ENCODE measurements around the gene CFAP90.

The CFAP90 gene, protein sequence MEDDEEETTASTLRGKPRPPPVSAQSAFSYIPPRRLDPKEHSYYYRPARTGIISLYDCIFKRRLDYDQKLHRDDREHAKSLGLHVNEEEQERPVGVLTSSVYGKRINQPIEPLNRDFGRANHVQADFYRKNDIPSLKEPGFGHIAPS

DNA sequence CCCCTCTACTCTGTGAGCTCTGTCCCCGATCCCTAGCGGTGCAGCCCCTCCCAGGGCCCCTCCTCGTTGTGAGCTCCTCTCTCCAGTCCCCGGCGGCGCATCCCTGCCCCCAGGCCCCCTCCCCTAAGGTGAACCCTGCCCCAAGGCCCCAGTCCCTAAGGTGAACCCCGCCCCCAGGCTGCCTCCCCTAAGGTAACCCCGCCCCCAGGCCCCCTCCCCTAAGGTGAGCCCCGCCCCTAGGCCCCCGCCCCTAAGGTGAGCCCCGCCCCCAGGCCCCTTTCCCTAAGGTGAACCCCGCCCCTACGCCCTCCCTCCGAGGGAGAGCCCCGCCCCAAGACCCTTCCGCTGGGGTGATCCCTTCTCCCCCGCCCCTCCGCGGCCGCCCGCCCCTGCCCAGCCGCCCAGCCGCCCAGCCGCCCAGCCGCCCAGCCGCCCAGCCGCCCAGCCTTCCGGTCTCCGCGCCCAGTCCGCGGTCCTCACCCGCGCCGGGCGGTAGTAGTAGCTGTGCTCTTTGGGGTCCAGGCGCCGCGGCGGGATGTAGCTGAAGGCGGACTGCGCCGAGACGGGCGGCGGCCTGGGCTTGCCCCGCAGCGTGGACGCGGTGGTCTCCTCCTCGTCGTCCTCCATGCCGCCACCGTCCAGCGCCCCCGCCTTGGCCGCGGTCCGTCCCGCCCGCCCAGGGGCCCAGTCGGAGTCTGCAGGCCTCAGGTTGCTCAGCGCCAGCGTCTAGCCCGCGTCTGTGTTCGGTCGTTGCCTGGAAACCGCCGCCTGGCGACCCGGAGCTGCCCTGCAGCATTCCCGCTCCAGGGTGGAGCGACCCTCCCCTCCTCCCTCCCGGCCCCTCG is at the start of gene CFAP90:
TSS of gene CFAP90 (minus strand) at position 739 of the 845 bp plus-strand sequence. CDS start at position 627, 112 bp downstream.
- peak; percentile 25 for DNase-seq

DNA sequence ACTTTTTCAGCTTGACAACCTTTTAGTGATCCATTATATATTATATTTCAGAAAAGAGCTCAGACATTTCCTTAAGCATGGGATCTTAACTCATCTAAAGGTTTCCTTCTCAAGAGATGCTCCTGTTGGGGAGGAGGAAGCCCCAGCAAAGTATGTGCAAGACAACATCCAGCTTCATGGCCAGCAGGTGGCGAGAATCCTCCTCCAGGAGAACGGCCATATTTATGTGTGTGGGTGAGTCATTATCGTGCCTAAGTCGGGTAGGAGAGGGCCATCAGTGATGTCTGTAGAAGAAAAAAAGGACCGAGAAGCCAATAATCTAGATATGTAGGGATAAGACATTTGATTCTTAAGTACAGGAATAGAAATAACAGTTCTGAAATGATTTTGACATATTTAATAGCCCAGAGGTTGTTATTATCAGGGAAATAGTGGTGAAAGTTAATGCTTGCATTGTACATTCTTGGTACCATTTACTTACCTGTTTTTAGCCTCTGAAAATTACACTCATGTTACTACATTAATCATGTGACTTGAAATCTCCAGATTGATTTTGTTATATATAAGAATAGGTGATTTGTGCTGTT is 46.2 kb upstream of the CFAP90 start:
- DNase-seq, result peak; percentile 28

DNA sequence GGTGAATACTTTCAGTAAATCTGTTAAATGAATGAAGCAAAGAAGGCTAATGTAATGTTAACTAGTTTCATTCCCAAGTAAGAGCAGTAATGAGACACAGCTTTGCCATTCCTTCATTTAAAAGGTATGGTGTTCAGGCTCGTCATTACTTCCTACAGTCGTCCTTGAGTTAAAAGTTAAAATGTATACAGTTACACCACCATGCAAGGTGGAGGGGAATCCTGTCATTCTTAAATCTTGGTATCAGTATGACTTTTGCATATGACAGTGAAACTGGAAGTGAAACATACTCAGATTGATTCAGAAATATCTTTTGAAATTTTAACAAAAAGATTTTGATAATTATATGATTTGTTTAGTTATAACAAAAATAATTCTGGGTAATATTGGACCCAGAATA is 43.9 kb upstream of the CFAP90 start:
- no peak for DNase-seq

DNA sequence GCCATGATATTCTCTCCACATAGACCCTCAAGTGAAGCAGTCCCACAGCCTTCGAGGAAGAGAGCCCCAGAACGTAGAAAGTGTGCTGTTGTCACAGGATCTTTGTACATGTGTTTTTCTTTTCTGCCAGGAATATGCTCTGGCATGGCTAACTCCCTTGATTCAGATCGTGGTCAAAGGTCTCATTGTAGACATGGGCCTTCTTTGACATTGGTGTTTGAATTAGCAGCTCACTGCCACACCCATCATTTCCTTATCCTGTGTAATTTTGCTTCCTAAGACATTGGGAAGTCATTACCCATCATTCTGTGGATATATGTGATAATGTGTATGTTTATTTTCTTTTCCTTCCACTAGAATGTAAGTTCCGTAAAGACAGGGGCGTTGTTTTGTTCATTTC is 43.5 kb upstream of the CFAP90 start:
- DNase-seq, result no peak

DNA sequence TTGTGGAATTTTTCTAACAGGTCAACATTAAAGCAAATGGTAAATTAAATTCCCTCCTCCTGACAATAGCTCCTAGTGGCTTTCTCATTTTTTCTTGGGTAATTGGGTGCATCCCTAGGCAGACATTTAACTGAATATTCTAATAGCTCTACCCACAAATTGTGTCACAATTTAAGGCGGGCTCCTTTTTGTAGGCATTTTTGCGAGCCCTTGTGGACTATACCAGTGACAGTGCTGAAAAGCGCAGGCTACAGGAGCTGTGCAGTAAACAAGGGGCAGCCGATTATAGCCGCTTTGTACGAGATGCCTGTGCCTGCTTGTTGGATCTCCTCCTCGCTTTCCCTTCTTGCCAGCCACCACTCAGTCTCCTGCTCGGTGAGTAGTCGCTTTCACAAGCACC is 38.0 kb upstream of the CFAP90 start:
- no peak for DNase-seq

DNA sequence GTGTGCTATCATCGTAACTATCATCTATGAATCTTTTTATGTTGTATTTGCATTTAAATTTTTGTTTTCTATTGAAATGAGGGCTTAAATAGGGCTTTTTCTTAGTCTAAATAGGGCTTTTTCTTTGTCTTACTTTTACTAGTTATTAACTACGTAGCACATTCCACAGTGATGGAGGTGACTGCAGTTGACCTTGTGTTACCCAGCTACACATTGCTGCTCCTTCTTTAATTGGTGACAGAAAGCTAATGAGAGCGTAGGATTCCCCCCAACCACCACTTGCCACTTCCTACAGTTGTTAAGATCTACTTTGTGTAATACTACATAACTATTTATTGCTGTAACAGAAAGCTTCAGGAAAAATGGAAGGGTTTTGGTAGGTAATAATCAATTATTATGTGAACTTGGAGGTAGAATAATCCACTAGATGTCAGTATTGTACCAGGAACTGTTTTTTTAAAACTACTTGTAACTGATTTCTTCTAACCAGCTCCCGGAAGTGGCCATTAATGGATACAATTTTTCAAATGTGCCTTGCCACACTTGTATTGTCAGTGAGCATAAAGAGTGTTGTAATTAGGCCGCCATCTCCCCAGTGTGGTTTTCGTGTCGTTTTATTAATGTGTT is 36.0 kb upstream of the CFAP90 start:
- DNase-seq, result no peak

DNA sequence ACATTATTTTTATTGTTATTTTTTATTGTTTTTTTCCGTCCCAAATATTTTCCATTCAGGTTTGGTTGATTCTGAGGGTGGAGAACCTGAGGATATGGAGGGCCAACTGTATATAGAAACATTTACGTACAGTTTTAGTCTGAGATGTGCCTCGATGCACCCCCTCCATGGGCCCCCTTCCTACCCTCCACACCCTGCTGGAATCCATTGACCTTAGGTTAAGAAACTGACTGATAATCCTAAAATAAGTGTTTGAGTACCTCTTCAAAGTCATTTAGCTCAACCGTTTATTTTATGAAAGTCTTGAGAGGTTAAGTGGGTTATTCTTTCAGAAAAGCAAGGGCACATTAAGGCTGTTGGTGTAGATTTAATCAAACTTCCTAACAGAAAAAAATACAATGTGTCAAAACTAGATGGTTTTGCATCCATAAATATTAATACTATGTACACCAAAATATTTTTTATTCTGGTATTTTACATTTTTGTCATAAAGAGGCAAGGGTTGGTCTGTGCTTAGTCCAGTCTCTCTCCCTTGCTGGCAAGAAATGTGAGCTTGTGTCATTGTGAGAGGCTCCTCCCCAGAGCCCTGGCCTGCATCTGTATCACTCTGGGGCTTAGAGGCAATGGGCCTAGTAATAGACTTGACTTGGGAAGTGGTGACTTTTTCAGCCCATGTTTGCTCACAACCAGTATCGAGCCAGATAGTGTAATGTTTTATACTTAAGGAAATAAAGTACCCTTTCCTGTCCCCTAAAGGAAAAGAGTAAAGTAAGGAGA is 33.7 kb upstream of the CFAP90 start:
- no peak for DNase-seq

DNA sequence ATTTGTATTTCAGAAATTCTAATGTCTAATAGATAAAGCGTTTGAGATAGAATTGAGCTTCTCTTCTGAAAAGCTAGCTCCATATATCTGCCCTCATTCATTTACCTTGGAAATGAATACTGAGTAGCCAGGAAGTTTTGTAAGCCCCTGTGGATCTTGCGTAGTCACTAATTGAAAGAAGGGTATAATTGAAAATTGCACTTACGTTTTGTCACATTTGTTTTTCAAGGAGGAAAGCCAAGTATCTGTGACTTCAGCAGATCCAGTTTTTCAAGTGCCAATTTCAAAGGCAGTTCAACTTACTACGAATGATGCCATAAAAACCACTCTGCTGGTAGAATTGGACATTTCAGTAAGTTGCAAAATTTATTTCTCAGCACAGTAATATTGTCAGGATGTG is 32.0 kb upstream of the CFAP90 start:
- no peak for DNase-seq

DNA sequence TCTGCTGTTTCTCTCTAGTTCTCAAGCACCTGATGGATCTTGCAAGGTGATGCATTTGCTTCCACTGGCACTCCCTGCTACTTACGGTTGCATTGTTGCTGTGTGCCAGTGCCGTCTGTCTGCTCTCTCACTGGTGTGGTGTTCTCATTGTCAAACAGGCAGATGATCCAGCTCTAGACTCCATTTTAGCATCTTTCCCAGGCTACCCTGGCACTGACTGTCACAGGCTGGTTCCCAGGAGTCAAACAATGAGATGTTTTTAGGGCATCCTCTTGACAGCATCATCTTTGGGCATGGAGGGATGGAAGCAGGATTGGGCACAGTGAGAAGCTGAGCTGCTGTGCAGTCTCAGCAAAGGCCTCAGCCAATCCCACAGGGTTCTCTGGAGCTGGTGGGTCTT is 30.9 kb upstream of the CFAP90 start:
- no peak for DNase-seq

DNA sequence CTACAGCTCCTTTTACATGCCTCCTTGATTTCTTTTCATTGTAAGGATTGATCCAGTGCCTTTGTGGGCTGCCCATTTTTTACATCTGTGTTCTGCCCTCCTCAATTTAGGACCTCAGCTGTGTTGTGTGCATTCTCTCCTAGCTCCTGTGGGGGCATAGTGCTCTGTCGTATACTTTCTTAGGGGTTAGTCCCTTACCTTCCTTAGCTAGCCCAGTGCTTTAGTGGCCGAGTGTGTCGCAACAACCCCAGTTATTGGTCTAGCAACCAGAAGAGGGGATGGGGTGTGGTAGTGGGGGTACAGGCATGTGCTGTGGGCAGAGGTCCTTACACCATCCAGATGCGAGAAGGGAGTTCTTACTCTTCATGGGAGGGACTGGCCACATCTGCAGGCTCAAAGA is 30.2 kb upstream of the CFAP90 start:
- no peak for DNase-seq

DNA sequence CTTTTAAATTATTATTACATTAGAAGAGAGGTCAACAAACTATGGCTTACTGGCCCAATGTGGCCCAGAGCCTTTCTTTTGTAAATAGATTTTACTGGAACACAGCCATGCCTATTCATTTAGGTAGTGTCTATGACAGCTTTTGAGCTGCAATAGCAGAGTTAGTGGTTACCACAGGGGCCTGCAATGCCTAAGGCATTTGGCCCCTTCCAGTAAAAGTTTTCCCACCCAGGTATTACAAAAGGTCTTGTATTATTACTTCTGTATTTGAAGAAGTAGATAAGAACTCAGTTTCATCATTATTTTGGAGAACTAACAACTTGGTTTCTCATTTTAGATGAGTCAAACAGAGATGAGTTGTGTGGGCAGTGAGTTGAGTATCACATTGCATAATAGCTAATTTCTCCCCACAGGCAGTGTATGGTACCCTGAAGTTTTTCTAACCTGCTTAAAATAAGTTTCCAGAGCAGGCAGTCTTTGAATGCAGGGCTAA is 27.5 kb upstream of the CFAP90 start:
- DNase-seq, result no peak

DNA sequence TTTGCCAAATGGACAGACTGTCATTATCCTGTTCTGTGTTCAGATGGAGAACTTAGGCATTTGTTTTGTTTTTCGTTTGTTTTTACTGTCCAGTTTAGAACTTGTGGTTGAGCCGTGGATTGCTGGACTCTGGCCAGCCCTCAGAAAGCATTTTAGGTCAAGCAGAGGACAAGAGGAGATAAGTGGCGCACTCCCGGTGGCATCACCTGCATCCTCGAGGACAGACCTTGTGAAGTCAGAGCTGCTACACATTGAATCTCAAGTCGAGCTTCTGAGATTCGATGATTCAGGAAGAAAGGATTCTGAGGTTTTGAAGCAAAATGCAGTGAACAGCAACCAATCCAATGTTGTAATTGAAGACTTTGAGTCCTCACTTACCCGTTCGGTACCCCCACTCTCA is 26.9 kb upstream of the CFAP90 start:
- DNase-seq, result no peak

DNA sequence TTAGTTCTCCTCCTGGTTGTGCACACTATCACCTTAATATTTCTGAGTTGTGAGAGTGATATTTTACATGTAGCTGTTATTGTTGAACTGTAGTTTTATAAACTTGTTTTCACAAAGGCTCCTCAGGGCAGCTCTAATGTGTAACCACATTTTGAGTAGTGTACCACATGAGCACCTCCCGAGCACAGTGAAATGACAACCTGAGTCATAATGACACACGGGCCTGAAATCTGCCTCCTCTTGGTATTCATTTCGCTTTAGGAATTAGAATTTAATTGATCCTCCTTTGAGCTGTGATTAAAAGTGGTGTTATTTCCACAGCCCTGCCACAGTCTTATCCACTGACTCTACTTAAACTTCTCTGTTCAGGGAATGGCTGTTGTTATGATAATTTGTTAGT is 25.9 kb upstream of the CFAP90 start:
- peak; percentile 32 for DNase-seq

DNA sequence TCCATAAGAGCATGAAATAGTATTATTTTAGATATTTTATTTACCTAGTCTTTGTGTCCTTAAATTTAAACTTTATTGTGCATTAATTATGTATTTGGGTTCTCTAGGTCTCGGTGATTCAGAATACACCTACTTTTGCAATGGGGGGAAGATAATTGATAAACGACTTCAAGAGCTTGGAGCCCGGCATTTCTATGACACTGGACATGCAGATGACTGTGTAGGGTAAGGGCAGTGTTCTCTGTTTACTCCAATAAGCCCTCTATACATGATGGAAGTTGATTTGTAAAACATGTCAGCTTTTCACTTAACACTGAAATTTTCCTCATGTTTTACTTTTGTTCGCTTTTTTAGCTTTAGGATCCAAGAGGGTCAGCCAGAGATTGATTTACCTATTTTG is 24.2 kb upstream of the CFAP90 start:
- DNase-seq, result no peak

DNA sequence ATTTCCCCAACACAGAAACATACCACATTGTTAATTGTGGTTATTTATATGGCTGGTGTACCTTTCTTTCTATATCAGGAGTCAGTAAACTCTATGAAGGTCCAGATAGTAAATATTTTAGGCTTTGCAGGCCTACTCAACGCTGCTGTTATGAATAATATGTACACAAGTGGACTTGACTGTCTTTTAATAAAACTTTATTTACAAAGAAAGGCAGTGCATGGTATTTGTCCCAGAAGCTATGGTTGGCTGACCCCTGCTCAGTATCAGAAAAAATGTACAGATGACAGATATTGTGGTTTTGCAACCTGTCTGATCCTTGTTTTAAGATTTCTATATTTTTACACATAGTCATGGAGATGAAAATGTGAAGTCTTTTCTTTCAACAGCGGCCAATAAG is 23.7 kb upstream of the CFAP90 start:
- DNase-seq, result no peak

DNA sequence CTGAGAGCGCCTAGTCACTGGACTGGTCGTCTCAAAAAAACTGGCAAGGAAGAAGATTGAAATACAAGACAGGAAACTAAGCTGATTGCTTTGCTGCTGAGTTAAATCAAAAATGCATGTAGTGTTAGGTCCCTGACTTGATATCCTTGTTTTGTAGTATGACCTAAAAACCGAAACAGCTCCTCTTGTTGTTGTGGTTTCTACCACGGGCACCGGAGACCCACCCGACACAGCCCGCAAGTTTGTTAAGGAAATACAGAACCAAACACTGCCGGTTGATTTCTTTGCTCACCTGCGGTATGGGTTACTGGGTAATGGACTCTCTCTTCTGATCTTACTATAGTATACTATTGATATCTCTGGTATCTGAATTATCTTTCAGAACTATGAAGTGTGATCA is 22.3 kb upstream of the CFAP90 start:
- DNase-seq, result peak; percentile 49

DNA sequence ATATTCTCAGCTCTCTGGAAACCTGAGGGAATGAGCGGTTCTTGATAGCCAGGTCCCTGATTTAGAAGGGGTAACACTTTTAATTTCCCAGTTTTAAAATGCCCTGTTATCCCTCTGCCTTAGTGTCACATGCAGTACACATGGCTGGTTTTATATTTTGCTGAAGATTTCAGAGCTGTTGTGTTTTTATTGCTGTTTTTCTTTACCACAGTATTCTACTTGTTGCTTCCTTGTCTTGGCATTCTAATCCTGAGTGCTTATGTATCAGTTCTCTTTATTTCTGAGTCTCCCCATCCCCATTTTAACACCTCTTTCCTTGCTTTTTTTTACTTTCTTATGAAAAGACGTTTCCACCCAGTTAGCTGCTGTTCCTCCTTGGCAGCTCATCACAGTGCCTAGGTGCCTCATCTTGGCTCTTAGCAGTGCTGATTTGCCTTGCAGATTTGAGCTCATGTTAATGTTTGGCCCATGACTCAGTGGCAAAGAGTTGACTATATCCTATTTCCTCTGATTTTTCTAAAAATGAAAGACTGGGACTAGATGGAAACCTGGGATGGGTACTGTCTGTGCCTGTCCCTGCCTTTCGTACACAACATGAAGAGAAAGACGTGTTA is 21.7 kb upstream of the CFAP90 start:
- no peak for DNase-seq

DNA sequence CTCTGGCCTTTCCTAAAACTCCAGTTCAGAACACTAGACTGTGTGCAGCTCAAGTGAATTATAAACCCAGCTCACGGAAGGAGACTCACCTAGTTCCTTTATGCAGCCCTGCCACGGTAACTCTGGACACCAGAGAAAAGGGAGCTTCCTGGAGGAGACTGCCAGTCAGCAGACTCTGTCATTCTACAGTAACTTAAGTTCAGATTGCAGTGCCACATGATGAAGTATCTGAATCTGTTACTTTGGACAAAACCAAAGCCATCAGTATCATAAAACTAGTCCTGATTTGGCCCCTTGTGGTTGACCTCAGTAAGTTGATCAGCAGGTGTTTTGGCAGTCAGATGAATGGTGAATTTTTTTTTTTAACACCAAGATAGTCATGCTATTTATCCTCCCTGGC is 20.7 kb upstream of the CFAP90 start:
- no peak for DNase-seq

DNA sequence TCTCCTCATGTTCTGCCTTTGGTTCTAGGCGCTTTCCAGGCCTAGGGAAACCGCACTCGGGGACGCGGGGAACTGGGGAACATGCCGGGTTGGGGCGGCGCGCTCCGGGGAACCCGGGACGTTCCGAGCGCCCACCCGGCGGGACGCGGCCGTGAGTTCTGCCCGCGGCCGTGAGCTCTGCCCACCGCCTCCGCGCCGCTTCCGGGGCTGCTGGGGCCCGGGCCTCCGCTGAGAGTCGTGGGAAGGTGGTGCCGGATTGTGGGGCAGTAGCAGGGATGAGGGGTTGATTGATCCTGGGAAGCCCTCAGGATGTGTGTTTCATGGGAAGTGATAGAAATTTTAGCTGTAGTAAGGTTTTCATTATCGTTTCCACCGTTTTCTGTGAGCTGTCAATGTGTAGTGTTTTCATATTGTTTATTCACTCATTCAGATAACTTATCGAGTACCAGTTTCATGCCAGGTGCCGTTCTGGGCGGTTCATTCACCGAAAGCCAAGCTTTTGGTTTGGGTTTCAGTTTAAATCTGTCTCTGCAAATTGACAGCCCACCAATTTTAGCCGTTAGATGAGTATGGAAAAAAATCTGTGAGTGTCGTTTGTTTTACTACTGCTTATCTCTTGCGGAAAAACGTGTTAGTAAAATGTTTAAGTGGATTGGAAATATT is 18.7 kb upstream of the CFAP90 start:
- DNase-seq, result peak; percentile 56

DNA sequence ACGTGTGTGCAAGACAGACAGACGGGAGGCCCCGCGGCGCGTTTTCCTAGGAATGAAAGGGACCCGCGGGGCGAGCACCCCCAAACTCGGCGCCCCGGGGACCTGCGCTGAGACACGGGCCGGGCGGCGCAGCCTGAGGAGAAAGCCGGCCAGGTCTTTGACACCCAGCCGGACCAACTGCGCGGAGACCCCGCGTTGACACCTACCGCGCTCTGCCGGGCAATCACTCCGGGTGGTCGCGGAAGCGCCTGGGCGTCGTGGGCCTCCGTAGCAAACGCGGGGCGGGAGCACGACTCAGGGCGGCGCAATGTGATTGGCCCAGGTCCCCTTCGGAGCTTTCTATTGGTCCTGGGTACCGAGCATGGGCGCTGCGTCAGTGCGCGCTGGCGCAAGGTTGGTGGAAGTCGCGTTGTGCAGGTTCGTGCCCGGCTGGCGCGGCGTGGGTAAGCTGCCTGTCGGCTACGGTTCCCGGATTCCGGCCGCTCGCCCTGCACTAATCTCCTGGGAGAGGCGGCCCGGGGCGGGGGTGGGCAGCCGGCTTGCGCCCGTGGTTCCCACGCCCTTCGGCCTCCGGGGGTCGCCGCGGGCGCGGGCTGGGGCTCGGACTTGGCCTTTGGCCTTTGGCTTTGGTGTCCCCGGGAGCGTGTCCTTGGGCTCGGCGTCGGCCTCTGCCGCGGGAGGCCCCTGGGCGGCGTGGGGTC is 18.0 kb upstream of the CFAP90 start, which contains the start of the genes FASTKD3 and MTRR:
TSS of gene FASTKD3 (minus strand) at position 259 of the 701 bp plus-strand sequence. CDS start 948 bp downstream, outside the sequence.
TSS of gene MTRR (plus strand) at position 376 of the 701 bp plus-strand sequence. CDS start 1,647 bp downstream, outside the sequence.
- peak; percentile 91 for DNase-seq

DNA sequence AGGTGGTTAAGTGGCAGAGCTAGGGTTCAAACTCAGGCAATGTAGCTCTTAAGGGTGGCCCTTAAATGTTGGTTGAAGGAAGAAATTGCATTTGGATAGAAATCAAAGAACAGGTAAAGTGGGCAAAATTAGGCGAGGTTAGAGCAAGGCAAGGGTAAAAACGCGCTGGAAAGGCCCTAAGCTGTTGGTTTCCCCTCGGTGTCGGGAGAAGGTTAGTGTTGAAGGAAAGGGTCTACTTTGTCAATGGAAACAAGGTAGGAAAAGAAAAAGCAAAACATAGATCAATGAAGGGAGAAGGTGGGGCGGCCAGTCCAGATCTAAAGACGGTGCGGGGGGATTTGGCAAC is 17.5 kb upstream of the CFAP90 start:
- DNase-seq, result no peak

All from activated naive CD4-positive, alpha-beta T cell treated with Interleukin-2 at 50 U/mL for 16 hours (primary cell).